Right atrium auricular region (tissue), 2 donors: ENCODE measurements around the gene IL22RA2. TPM values are rescaled to one million over a fixed set of nuclear protein-coding genes. Genes with fewer than 3 reads are reported as not detected.

Source experiments
- DNase-seq: peaks from one replicate; pipeline ENCODE4 v3.0.0-alpha.2; 2019; ENCODE audit warnings: low spot score
- H3K27ac ChIP-seq, 2 donors: fragments of 200-600 bp; sonication (generic); 1 replicate in 1 of 2; 2 replicates in 1 of 2; pipeline ENCODE4 v1.5.1; 2016 to 2019
- H3K27me3 ChIP-seq, 2 donors: fragments of 200-600 bp; sonication (generic); one replicate each; pipeline versions ENCODE4 v1.5.1 to v1.6.0; 2017 to 2019
- H3K36me3 ChIP-seq: fragments of 200-600 bp; sonication (generic); one replicate; pipeline ENCODE4 v1.5.1; 2016
- H3K4me1 ChIP-seq, 2 donors: fragments of 200-600 bp; sonication (generic); one replicate each; pipeline versions ENCODE4 v1.5.1 to v1.6.0; 2017 to 2019
- H3K4me3 ChIP-seq, 2 donors: fragments of 200-600 bp; sonication (generic); 1 replicate in 1 of 2; 2 replicates in 1 of 2; pipeline ENCODE4 v1.5.1; 2017 to 2019; ENCODE audit warnings: mild to moderate bottlenecking in 1 of 2, moderate library complexity in 1 of 2
- H3K9me3 ChIP-seq, 2 donors: fragments of 200-600 bp; sonication (generic); one replicate each; pipeline ENCODE4 v1.5.1; 2019
- total RNA-seq, 2 donors: library from RNA; depleted of rRNA; stranded (reverse); fragments of >200 nt; gene quantifications; one replicate each; pipeline ENCODE4 v1.1.0, GENCODE V29; 2016
- TF ChIP-seq, protein P1 (sequence below), 2 donors: fragments of 200-600 bp; sonication (generic); IDR thresholded peaks; one replicate each; pipeline ENCODE4 v1.5.1; 2019; ENCODE audit warnings: antibody characterized with exemption in 2 of 2

Gene IL22RA2
- total RNA-seq, 2 donors from 2014 or later, result not detected

DNA sequence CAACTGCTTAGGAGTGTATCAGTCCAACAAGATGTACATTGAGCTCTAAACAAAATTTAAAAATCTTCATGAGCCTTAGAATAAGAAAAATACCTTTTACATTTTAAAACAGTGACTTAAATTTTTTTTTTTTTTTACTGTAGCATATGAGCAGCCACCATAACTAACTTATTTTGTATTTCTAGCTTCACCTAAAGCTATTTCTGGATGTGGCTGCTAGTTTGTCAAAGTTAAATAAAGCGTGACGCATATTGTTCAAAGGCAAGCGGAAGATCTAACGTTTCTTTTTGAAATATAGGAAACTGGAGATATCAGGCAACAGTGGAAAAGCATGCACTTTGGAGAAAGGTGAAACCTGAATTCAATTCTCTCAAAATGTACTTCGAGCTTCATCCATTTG lies 3.3 kb upstream of the IL22RA2 start:
- H3K27ac ChIP-seq, result peak overlapping the region in 1 of 2 donors; percentile 83
- no peaks in the 10 kb centered on the region for H3K36me3 ChIP-seq
- H3K27me3 ChIP-seq, result no peaks in the 10 kb centered on the region
- DNase-seq, result no peak
- H3K4me1 ChIP-seq, result peaks cover 0 to 5% of the 10 kb centered on the region in 2 donors
- no peak overlapping the region for H3K4me3 ChIP-seq
- H3K9me3 ChIP-seq, result peaks cover 0 to 7% of the 10 kb centered on the region in 2 donors
- TF ChIP-seq, protein P1, sequence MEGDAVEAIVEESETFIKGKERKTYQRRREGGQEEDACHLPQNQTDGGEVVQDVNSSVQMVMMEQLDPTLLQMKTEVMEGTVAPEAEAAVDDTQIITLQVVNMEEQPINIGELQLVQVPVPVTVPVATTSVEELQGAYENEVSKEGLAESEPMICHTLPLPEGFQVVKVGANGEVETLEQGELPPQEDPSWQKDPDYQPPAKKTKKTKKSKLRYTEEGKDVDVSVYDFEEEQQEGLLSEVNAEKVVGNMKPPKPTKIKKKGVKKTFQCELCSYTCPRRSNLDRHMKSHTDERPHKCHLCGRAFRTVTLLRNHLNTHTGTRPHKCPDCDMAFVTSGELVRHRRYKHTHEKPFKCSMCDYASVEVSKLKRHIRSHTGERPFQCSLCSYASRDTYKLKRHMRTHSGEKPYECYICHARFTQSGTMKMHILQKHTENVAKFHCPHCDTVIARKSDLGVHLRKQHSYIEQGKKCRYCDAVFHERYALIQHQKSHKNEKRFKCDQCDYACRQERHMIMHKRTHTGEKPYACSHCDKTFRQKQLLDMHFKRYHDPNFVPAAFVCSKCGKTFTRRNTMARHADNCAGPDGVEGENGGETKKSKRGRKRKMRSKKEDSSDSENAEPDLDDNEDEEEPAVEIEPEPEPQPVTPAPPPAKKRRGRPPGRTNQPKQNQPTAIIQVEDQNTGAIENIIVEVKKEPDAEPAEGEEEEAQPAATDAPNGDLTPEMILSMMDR (IDR thresholded peaks at IDR 0.05), result no peak

DNA sequence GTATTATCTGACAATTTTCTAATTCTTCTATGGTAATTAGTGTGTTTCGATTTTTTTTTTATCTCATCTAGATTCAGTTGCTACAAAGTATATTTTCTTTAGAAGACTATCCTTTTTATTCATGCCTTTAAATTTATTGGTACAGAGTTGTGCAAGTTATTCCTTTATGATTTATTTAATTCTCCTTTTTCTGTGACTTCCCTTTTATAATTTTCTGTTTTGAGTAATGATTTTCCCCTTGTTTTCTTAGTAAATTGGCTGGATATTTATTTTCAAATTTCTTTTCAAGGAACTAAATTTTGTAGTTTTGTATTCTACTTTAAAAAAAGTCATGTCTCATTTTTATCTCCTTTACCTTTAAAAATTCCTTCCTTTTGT lies 2.4 kb upstream of the IL22RA2 start:
- Histone ChIP-seq H3K4me1 (peaks cover 0 to 5% of the 10 kb centered on the region in 2 donors), H3K27ac (peak overlapping the region; percentile 69 to 83), H3K4me3 (no peak overlapping the region), H3K9me3 (no peaks in the 10 kb centered on the region), H3K27me3 (no peaks in the 10 kb centered on the region), H3K36me3 (no peaks in the 10 kb centered on the region)
- TF ChIP-seq, protein P1 (IDR thresholded peaks at IDR 0.05), result no peak
- no peak for DNase-seq

DNA sequence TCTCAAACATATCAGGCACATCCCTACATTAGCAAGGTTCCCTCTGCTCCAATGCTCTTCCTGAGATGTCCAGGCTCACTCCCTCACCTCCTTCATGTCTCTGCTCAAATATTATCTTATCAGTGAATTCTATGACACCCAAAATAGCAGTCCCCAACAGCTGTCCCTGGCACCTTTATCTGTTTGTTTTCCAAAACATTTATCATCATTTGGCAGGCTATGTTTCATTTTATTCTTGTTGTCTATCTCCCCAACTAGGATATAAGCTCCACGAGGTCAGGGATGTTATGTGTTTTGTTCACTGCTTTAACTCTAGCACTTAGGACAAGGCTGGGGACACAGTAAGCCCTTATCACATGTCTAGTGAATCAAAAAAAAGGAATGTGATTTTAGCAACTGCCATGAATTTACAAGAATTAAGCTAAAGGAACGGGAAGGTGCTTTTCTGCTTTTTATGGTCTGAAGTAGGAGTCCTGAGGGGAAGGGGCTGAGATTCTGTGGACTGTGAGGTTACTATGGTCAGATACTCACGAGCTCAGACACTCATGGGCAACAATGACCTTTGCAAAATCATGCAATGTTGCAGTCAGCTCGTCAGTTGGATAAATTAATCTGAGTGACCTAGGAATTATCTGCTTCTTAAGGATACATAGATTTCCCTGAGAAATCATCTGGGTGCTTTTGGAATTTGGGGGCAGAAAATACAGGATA lies 1.9 kb upstream of the IL22RA2 start:
- peak overlapping the region; percentile 69 to 83 for H3K27ac ChIP-seq
- TF ChIP-seq, protein P1 (IDR thresholded peaks at IDR 0.05), result no peak
- no peak overlapping the region for H3K4me3 ChIP-seq

DNA sequence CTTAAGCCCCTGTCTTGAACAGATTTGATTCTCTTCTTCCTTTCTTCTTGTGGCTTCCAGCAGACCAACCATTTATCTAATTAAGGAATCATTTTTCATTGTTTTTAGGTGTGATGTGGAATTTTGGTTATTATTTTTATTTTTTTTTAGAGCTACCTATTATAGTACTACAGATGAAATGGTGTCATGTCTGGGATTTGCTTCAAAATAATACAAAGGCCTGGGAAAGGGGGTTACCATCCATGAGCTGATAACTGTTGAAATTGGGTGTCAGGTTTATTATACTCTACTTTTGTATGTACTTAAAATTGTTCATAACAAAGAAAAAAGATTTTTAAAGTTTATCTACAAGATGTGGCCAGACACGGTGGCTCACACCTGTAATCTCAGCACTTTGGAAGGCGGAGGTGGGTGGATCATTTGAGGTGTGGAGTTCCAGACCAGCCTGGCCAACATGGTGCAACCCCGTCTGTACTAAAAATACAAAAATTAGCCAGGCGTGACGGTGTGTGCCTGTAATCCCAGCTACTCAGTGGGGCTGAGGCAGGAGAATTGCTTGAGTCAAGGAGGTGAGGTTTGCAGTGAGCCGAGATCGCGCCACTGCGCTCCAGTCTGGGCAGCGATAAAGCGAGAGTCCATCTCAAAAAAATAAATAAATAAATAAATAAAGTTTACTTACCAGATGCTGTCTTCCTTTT lies 561 bp downstream of the IL22RA2 start:
- Histone ChIP-seq H3K36me3 (no peaks in the 10 kb centered on the region), H3K4me3 (no peak overlapping the region), H3K27ac (peak overlapping the region in 1 of 2 donors; percentile 83), H3K9me3 (no peaks in the 10 kb centered on the region), H3K4me1 (no peaks in the 10 kb centered on the region), H3K27me3 (no peaks in the 10 kb centered on the region)
- TF ChIP-seq, protein P1 (IDR thresholded peaks at IDR 0.05), result no peak
- no peak for DNase-seq

More for the DNA sequence above, 1.9 kb upstream of the IL22RA2 start:
- H3K9me3 ChIP-seq, result no peaks in the 10 kb centered on the region
- no peaks in the 10 kb centered on the region for H3K27me3 ChIP-seq
- peaks cover 0 to 5% of the 10 kb centered on the region in 2 donors for H3K4me1 ChIP-seq
- no peaks in the 10 kb centered on the region for H3K36me3 ChIP-seq
- no peak for DNase-seq

DNA sequence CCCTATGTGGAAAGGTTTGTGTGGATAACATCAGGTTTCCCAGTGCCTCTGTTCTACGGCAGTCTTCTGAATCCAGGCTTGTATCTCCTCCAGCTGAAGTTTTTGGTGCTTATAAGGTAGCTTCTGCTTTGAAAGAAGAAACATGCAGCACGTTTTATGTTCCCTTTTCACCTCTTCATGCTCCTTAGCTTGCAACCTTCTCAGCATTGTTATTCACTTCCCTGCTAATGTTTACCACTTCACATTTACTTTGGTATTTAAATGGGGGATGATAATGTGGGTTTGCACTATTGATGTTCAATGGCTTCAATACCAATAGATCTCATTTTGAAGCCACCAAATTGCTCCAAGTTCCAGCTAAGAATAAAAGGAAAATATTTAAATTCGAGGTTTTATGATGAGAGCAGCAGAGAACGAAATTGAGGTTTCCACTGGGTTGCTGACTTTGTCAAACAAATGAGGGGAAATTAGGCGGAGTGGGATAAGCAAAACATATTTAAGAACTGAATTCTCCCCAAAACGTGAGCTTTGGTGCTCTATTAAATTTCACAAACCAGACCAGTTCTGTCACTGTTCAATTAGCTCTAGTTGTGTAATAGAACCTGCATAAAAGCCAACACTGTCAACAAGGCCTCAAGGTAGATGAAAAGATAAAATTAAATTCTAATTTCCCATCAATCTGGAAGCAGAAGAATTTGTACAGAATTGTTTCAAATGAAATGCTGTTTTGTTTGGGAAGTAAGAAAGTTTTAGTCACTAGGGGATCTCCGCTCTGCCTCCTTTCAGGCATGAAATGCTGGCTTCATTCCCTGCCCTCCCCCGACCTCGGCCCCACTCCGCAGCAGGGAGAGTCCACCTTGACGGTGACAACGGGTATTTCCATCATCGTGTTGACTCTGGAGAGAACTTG lies 1.4 kb downstream of the IL22RA2 start:
- TF ChIP-seq, protein P1 (IDR thresholded peaks at IDR 0.05), result no peak
- Histone ChIP-seq H3K36me3 (no peaks in the 10 kb centered on the region), H3K27ac (peak overlapping the region in 1 of 2 donors; percentile 11), H3K27me3 (no peaks in the 10 kb centered on the region), H3K9me3 (no peaks in the 10 kb centered on the region), H3K4me3 (no peak overlapping the region), H3K4me1 (no peaks in the 10 kb centered on the region)
- no peak for DNase-seq
